Stomach smooth muscle (tissue), 2 donors: ENCODE data around the gene PLPP1.

ENCODE experiments used
- H3K27ac ChIP-seq: one replicate; pipeline ENCODE4 v1.7.0; 2013; ENCODE audit warnings: mild to moderate bottlenecking, low read length, inconsistent platforms
- H3K27me3 ChIP-seq, 2 donors: one replicate each; pipeline ENCODE4 v1.7.0; 2013; ENCODE audit warnings: low read length in 2 of 2; ENCODE audit not compliant: insufficient read depth in 2 of 2, control insufficient read depth in 1 of 2
- H3K36me3 ChIP-seq, 2 donors: one replicate each; pipeline ENCODE4 v1.7.0; 2013; ENCODE audit warnings: low read length in 2 of 2; ENCODE audit not compliant: control insufficient read depth in 2 of 2, insufficient read depth in 2 of 2
- H3K4me1 ChIP-seq: one replicate; pipeline ENCODE4 v1.7.0; 2013; ENCODE audit warnings: low read length; ENCODE audit not compliant: control insufficient read depth, insufficient read depth
- H3K4me3 ChIP-seq, 2 donors: one replicate each; pipeline ENCODE4 v1.7.0; 2013; ENCODE audit warnings: low read length in 2 of 2
- H3K9ac ChIP-seq, 2 donors: one replicate each; pipeline ENCODE4 v1.7.0; 2013; ENCODE audit warnings: low read length in 2 of 2, mild to moderate bottlenecking in 1 of 2
- H3K9me3 ChIP-seq, 2 donors: one replicate each; pipeline ENCODE4 v1.7.0; 2013; ENCODE audit warnings: low read length in 2 of 2; ENCODE audit not compliant: control insufficient read depth in 2 of 2
- donor health status: healthy.
- donor health status: Pancreatic carcinoma.

Gene PLPP1

GRCh38 chr5:55534436-55535198 lies at the start of gene PLPP1:
TSS of gene PLPP1 (minus strand) at chr5:55534964. CDS start at chr5:55534629, 335 bp downstream.
- Histone ChIP-seq H3K4me3 (peak within 1 kb of the TSS; percentile 93 to 98), H3K36me3 (no peaks in the 10 kb centered on the region), H3K27ac (peak within 1 kb of the TSS; percentile 89), H3K27me3 (no peaks in the 10 kb centered on the region), H3K4me1 (peaks cover 2% of the 10 kb centered on the region), H3K9ac (peak within 1 kb of the TSS; percentile 84 to 93), H3K9me3 (no peaks in the 10 kb centered on the region)

GRCh38 chr5:55583578-55583977 lies 48.8 kb upstream of the PLPP1 start:
- no peak overlapping the region for H3K27ac ChIP-seq
- peaks cover 18% of the 10 kb centered on the region for H3K4me1 ChIP-seq
- no peaks in the 10 kb centered on the region for H3K27me3 ChIP-seq
- no peaks in the 10 kb centered on the region for H3K36me3 ChIP-seq
- no peak overlapping the region for H3K4me3 ChIP-seq
- no peak overlapping the region for H3K9ac ChIP-seq
- no peaks in the 10 kb centered on the region for H3K9me3 ChIP-seq

GRCh38 chr5:55582256-55582655 lies 47.5 kb upstream of the PLPP1 start:
- Histone ChIP-seq H3K9ac (no peak overlapping the region), H3K36me3 (no peaks in the 10 kb centered on the region), H3K4me1 (peaks cover 22% of the 10 kb centered on the region), H3K9me3 (no peaks in the 10 kb centered on the region), H3K4me3 (no peak overlapping the region), H3K27ac (no peak overlapping the region), H3K27me3 (no peaks in the 10 kb centered on the region)

GRCh38 chr5:55580042-55580441 lies 45.3 kb upstream of the PLPP1 start:
- H3K4me1 ChIP-seq, result peaks cover 19% of the 10 kb centered on the region
- no peak overlapping the region for H3K4me3 ChIP-seq
- H3K9me3 ChIP-seq, result no peaks in the 10 kb centered on the region
- no peak overlapping the region for H3K9ac ChIP-seq
- H3K36me3 ChIP-seq, result no peaks in the 10 kb centered on the region
- H3K27me3 ChIP-seq, result no peaks in the 10 kb centered on the region
- H3K27ac ChIP-seq, result no peak overlapping the region

- H3K9me3 ChIP-seq, result no peaks in the 10 kb centered on the region
- no peaks in the 10 kb centered on the region for H3K27me3 ChIP-seq
- H3K4me3 ChIP-seq, result no peak overlapping the region
- no peak overlapping the region for H3K9ac ChIP-seq
- H3K27ac ChIP-seq, result no peak overlapping the region
- no peaks in the 10 kb centered on the region for H3K36me3 ChIP-seq
- peaks cover 17% of the 10 kb centered on the region for H3K4me1 ChIP-seq
These were observed 44.0 kb upstream of the PLPP1 start for GRCh38 chr5:55578771-55579170.

- Histone ChIP-seq H3K9ac (no peak overlapping the region), H3K4me1 (peaks cover 17% of the 10 kb centered on the region), H3K9me3 (no peaks in the 10 kb centered on the region), H3K27ac (peak overlapping the region; percentile 19), H3K36me3 (no peaks in the 10 kb centered on the region), H3K4me3 (no peak overlapping the region), H3K27me3 (no peaks in the 10 kb centered on the region)
These were observed 42.7 kb upstream of the PLPP1 start for GRCh38 chr5:55577353-55578060.

GRCh38 chr5:55576661-55577060 lies 41.9 kb upstream of the PLPP1 start:
- no peak overlapping the region for H3K4me3 ChIP-seq
- no peak overlapping the region for H3K9ac ChIP-seq
- no peak overlapping the region for H3K27ac ChIP-seq

GRCh38 chr5:55575815-55576583 lies 41.2 kb upstream of the PLPP1 start:
- Histone ChIP-seq H3K9me3 (no peaks in the 10 kb centered on the region), H3K4me1 (peaks cover 8% of the 10 kb centered on the region), H3K27me3 (no peaks in the 10 kb centered on the region), H3K36me3 (no peaks in the 10 kb centered on the region), H3K4me3 (no peak overlapping the region), H3K9ac (no peak overlapping the region), H3K27ac (no peak overlapping the region)

More at GRCh38 chr5:55576661-55577060, 41.9 kb upstream of the PLPP1 start:
- Histone ChIP-seq H3K27me3 (no peaks in the 10 kb centered on the region), H3K36me3 (no peaks in the 10 kb centered on the region), H3K4me1 (peaks cover 9% of the 10 kb centered on the region), H3K9me3 (no peaks in the 10 kb centered on the region)

GRCh38 chr5:55572600-55572999 lies 37.8 kb upstream of the PLPP1 start:
- Histone ChIP-seq H3K36me3 (no peaks in the 10 kb centered on the region), H3K27me3 (no peaks in the 10 kb centered on the region), H3K4me3 (no peak overlapping the region), H3K4me1 (peaks cover 1% of the 10 kb centered on the region), H3K9me3 (no peaks in the 10 kb centered on the region), H3K9ac (no peak overlapping the region), H3K27ac (no peak overlapping the region)

GRCh38 chr5:55572020-55572419 lies 37.3 kb upstream of the PLPP1 start:
- H3K27ac ChIP-seq, result no peak overlapping the region
- no peaks in the 10 kb centered on the region for H3K9me3 ChIP-seq
- H3K9ac ChIP-seq, result no peak overlapping the region
- no peak overlapping the region for H3K4me3 ChIP-seq
- no peaks in the 10 kb centered on the region for H3K4me1 ChIP-seq
- no peaks in the 10 kb centered on the region for H3K36me3 ChIP-seq
- H3K27me3 ChIP-seq, result no peaks in the 10 kb centered on the region
